Measurements from ENCODE around the gene NCKIPSD. TPM values are rescaled to one million over a fixed set of nuclear protein-coding genes. Genes with fewer than 3 reads are reported as not detected.

NCKIPSD gene
- total RNA-seq, 1 donor from 2014 or later: 10.5 TPM

GRCh38 chr3:48687220-48687678 is 1.5 kb upstream of the NCKIPSD start:
- H3K4me3 ChIP-seq (ENCODE audit: low read depth, low read length): no peak overlapping the region
- FAIRE-seq: no peak
- no peak for DNase-seq (ENCODE audit: low read depth)
- no peak for TF ChIP-seq CTCF (IDR thresholded peaks at IDR 0.05; ENCODE audit: insufficient read depth, low read length, severe bottlenecking)
- H3K27me3 ChIP-seq (ENCODE audit: control insufficient read depth, insufficient read depth, low read length): no peaks in the 10 kb centered on the region
- H3K36me3 ChIP-seq (ENCODE audit: control insufficient read depth, insufficient read depth, low read length): peaks cover 26% of the 10 kb centered on the region

GRCh38 chr3:48686538-48687219 is 964 bp upstream of the NCKIPSD start:
- no peak for TF ChIP-seq CTCF (IDR thresholded peaks at IDR 0.05; ENCODE audit: insufficient read depth, low read length, severe bottlenecking)
- peak; percentile 24 for DNase-seq (ENCODE audit: low read depth)
- H3K36me3 ChIP-seq (ENCODE audit: control insufficient read depth, insufficient read depth, low read length): peaks cover 28% of the 10 kb centered on the region
- FAIRE-seq: no peak
- no peaks in the 10 kb centered on the region for H3K27me3 ChIP-seq (ENCODE audit: control insufficient read depth, insufficient read depth, low read length)
- no peak overlapping the region for H3K4me3 ChIP-seq (ENCODE audit: low read depth, low read length)

GRCh38 chr3:48685293-48685602 is 467 bp downstream of the NCKIPSD start:
- H3K27me3 ChIP-seq (ENCODE audit: control insufficient read depth, insufficient read depth, low read length): no peaks in the 10 kb centered on the region
- FAIRE-seq: no peak
- TF ChIP-seq CTCF (IDR thresholded peaks at IDR 0.05; ENCODE audit: insufficient read depth, low read length, severe bottlenecking): no peak
- H3K4me3 ChIP-seq (ENCODE audit: low read depth, low read length): peak overlapping the region; percentile 69
- DNase-seq (ENCODE audit: low read depth): no peak
- peaks cover 33% of the 10 kb centered on the region for H3K36me3 ChIP-seq (ENCODE audit: control insufficient read depth, insufficient read depth, low read length)

- Histone ChIP-seq H3K36me3 (ENCODE audit: control insufficient read depth, insufficient read depth, low read length) (peaks cover 33% of the 10 kb centered on the region), H3K4me3 (ENCODE audit: low read depth, low read length) (peak overlapping the region; percentile 69), H3K27me3 (ENCODE audit: control insufficient read depth, insufficient read depth, low read length) (no peaks in the 10 kb centered on the region)
- DNase-seq (ENCODE audit: low read depth): no peak
- FAIRE-seq: no peak
- TF ChIP-seq CTCF (IDR thresholded peaks at IDR 0.05; ENCODE audit: insufficient read depth, low read length, severe bottlenecking): no peak
Observed at GRCh38 chr3:48684480-48685143, 1.1 kb downstream of the NCKIPSD start.

- DNase-seq (ENCODE audit: low read depth) (no peak), FAIRE-seq (no peak)
Observed at GRCh38 chr3:48684054-48684349, 1.7 kb downstream of the NCKIPSD start.

More at GRCh38 chr3:48684054-48684349, 1.7 kb downstream of the NCKIPSD start:
- Histone ChIP-seq H3K27me3 (ENCODE audit: control insufficient read depth, insufficient read depth, low read length) (no peaks in the 10 kb centered on the region), H3K36me3 (ENCODE audit: control insufficient read depth, insufficient read depth, low read length) (peaks cover 34% of the 10 kb centered on the region), H3K4me3 (ENCODE audit: low read depth, low read length) (no peak overlapping the region)
- no peak for TF ChIP-seq CTCF (IDR thresholded peaks at IDR 0.05; ENCODE audit: insufficient read depth, low read length, severe bottlenecking)

All from bronchial epithelial cell (primary cell).